ENCODE measurements around the gene CASTOR1.
"Not testable (repeated sequence)": the region's sequence is repeated elsewhere in the genome, so short reads cannot be mapped to it uniquely, and the experiment has no call there.

Gene CASTOR1

GRCh38 chr22:30289141-30289979 lies at the start of gene CASTOR1:
TSS of gene CASTOR1 (minus strand) at chr22:30289505. CDS start at chr22:30289497, 8 bp downstream.
- Histone ChIP-seq H3K9me3 (ENCODE audit: insufficient read depth, low read length) (no peaks in the 10 kb centered on the region), H3K27ac (ENCODE audit: low read depth, low read length) (no peak within 1 kb of the TSS), H2AFZ (ENCODE audit: low read depth, low read length, severe bottlenecking) (peak within 1 kb of the TSS; percentile 84), H3K9ac (ENCODE audit: low read length) (peak within 1 kb of the TSS; percentile 49), H3K27me3 (ENCODE audit: low read length) (no peaks in the 10 kb centered on the region), H3K9me2 (replicated peaks; ENCODE audit: insufficient read depth, low read length) (no peaks in the 10 kb centered on the region), H3K79me2 (ENCODE audit: insufficient read depth, low read length) (no peaks in the 10 kb centered on the region), H4K20me1 (ENCODE audit: low read depth, low read length) (no peaks in the 10 kb centered on the region), H3F3A (ENCODE audit: insufficient read depth) (peaks cover 5% of the 10 kb centered on the region; the same call in 1 of the 2 replicates), H3K36me3 (ENCODE audit: low read length) (no peaks in the 10 kb centered on the region), H3K4me2 (ENCODE audit: low read depth, low read length, poor library complexity, severe bottlenecking) (peak within 1 kb of the TSS; percentile 73), H3K4me3 (ENCODE audit: insufficient read depth, low read length, poor library complexity, severe bottlenecking) (peak within 1 kb of the TSS; percentile 64)
- no peak for TF ChIP-seq CTCF (IDR thresholded peaks at IDR 0.05; ENCODE audit: insufficient read depth, low read length, poor library complexity, severe bottlenecking)
- TF ChIP-seq EZH2phosphoT487 (conservative IDR thresholded peaks at IDR 0.05; ENCODE audit: low read length) = no peak

GRCh38 chr22:30338802-30339201 lies 49.5 kb upstream of the CASTOR1 start:
- H3K27ac ChIP-seq (ENCODE audit: low read depth, low read length) = no peak overlapping the region
- H3K9me3 ChIP-seq (ENCODE audit: insufficient read depth, low read length) = no peaks in the 10 kb centered on the region
- H3K79me2 ChIP-seq (ENCODE audit: insufficient read depth, low read length) = no peaks in the 10 kb centered on the region
- H3K9ac ChIP-seq (ENCODE audit: low read length) = no peak overlapping the region
- H3K27me3 ChIP-seq (ENCODE audit: low read length) = no peaks in the 10 kb centered on the region
- TF ChIP-seq EZH2phosphoT487 (conservative IDR thresholded peaks at IDR 0.05; ENCODE audit: low read length) (no peak), CTCF (IDR thresholded peaks at IDR 0.05; ENCODE audit: insufficient read depth, low read length, poor library complexity, severe bottlenecking) (no peak)
- H4K20me1 ChIP-seq (ENCODE audit: low read depth, low read length) = no peaks in the 10 kb centered on the region
- H3K36me3 ChIP-seq (ENCODE audit: low read length) = peaks cover 18% of the 10 kb centered on the region; the same call in 1 of the 2 replicates
- no peak overlapping the region for H3K4me2 ChIP-seq (ENCODE audit: low read depth, low read length, poor library complexity, severe bottlenecking)
- H2AFZ ChIP-seq (ENCODE audit: low read depth, low read length, severe bottlenecking) = no peak overlapping the region
- no peak overlapping the region for H3K4me3 ChIP-seq (ENCODE audit: insufficient read depth, low read length, poor library complexity, severe bottlenecking)
- no peaks in the 10 kb centered on the region for H3K9me2 ChIP-seq (replicated peaks; ENCODE audit: insufficient read depth, low read length)
- no peaks in the 10 kb centered on the region for H3F3A ChIP-seq (ENCODE audit: insufficient read depth)

GRCh38 chr22:30338341-30338740 lies 49.0 kb upstream of the CASTOR1 start:
- not testable (repeated sequence) for H3F3A ChIP-seq (ENCODE audit: insufficient read depth); H3K27ac ChIP-seq (ENCODE audit: low read depth, low read length); H3K4me2 ChIP-seq (ENCODE audit: low read depth, low read length, poor library complexity, severe bottlenecking); H3K79me2 ChIP-seq (ENCODE audit: insufficient read depth, low read length); H3K4me3 ChIP-seq (ENCODE audit: insufficient read depth, low read length, poor library complexity, severe bottlenecking); H3K9me3 ChIP-seq (ENCODE audit: insufficient read depth, low read length); H2AFZ ChIP-seq (ENCODE audit: low read depth, low read length, severe bottlenecking); H3K27me3 ChIP-seq (ENCODE audit: low read length); H4K20me1 ChIP-seq (ENCODE audit: low read depth, low read length); H3K9me2 ChIP-seq (replicated peaks; ENCODE audit: insufficient read depth, low read length); H3K9ac ChIP-seq (ENCODE audit: low read length)
- H3K36me3 ChIP-seq (ENCODE audit: low read length) = peaks cover 14% of the 10 kb centered on the region; the same call in 1 of the 2 replicates

- Histone ChIP-seq H3K9ac (ENCODE audit: low read length) (no peak overlapping the region), H3K27me3 (ENCODE audit: low read length) (no peaks in the 10 kb centered on the region), H3K79me2 (ENCODE audit: insufficient read depth, low read length) (no peaks in the 10 kb centered on the region), H4K20me1 (ENCODE audit: low read depth, low read length) (no peaks in the 10 kb centered on the region), H3K4me3 (ENCODE audit: insufficient read depth, low read length, poor library complexity, severe bottlenecking) (no peak overlapping the region), H3K9me3 (ENCODE audit: insufficient read depth, low read length) (no peaks in the 10 kb centered on the region), H3K9me2 (replicated peaks; ENCODE audit: insufficient read depth, low read length) (no peaks in the 10 kb centered on the region), H2AFZ (ENCODE audit: low read depth, low read length, severe bottlenecking) (no peak overlapping the region), H3F3A (ENCODE audit: insufficient read depth) (no peaks in the 10 kb centered on the region), H3K4me2 (ENCODE audit: low read depth, low read length, poor library complexity, severe bottlenecking) (no peak overlapping the region), H3K27ac (ENCODE audit: low read depth, low read length) (no peak overlapping the region), H3K36me3 (ENCODE audit: low read length) (peaks cover 11% of the 10 kb centered on the region; the same call in 1 of the 2 replicates)
- TF ChIP-seq CTCF (IDR thresholded peaks at IDR 0.05; ENCODE audit: insufficient read depth, low read length, poor library complexity, severe bottlenecking) (no peak), EZH2phosphoT487 (conservative IDR thresholded peaks at IDR 0.05; ENCODE audit: low read length) (no peak)
These were observed 48.1 kb upstream of the CASTOR1 start for GRCh38 chr22:30337461-30337778.

Data from SU-DHL-6 (cell line).